NCI-H1092 treated with DMSO at 0.1 percent for 48 hours (cell line): ENCODE data around the gene ARSA.
"Not testable (repeated sequence)": the region's sequence is repeated elsewhere in the genome, so short reads cannot be mapped to it uniquely, and the experiment has no call there.

Experiments used
- DNase-seq: peaks from one replicate; lab custom pipeline; 2025; lab: John Stamatoyannopoulos, UW

Gene ARSA

DNA sequence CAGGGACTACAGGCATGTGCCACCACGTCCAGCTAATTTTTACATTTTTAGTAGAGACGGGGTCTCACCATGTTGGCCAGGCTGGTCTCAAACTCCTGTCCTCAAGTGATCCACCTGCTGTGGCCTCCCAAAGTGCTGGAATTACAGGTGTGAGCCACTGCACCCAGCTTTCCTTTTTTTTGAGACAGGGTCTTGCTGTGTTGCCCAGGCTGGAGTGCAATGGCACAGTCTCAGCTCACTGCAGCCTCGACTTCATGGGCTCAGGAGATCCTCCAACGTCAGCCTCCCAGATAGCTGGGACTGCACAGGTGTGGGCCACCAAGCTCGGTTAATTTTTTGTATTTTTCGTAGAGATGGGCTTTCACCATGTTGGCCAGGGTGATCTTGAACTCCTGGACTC is 26.7 kb upstream of the ARSA start:
- not testable (repeated sequence) for DNase-seq

DNA sequence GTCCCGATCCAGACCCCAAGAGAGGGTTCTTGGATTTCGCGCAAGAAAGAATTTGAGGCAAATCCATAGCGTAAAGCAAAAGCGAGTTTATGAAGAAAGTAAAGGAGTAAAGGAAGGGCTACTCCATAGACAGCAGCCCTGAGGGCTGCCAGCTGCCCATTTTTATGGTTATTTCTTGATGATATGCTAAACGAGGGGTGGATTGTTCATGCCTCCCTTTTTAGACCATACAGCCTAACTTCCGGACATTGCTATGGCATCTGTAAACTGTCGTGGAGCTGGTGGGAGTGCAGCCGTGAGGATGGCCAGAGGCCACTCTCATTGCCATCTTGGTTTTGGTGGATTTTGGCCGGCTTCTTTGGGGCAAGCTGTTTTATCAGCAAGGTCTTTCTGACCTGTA is 25.3 kb upstream of the ARSA start:
- no peak for DNase-seq

DNA sequence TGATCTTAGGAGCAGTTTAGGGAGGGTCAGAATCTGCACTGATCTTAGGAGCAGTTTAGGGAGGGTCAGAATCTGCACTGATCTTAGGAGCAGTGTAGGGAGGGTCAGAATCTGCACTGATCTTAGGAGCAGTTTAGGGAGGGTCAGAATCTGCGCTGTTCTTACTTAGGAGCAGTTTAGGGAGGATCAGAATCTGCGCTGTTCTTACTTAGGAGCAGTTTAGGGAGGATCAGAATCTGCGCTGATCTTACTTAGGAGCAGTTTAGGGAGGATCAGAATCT is 15.8 kb upstream of the ARSA start:
- not testable (repeated sequence) for DNase-seq

DNA sequence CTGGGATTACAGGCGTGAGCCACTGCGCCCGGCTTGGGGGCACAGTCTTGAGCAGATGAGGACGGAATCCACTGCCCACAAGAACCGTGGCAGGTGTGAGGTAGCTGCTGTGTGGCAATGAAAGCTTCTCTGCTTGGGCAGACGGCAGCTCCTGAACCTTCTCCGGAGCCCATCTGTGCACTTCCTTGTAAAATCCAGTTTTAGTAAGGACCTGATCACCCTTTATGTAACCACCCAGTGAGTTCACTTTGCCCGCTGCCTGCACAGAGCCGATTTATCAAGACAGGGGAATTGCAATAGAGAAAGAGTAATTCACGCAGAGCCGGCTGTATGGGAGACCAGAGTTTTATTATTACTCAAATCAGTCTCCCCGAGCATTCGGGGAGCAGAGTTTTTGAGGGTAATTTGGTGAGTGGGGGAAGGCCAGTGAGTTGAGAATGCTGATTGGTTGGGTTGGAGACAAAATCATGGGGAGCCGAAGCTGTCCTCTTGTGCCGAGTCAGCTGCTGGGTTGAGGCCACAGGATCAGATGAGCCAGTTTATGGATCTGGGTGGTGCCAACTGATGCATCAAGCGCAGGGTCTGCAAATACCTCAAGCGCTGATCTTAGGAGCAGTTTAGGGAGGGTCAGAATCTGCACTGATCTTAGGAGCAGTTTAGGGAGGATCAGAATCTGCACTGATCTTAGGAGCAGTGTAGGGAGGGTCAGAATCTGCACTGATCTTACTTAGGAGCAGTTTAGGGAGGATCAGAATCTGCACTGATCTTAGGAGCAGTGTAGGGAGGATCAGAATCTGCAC is 15.3 kb upstream of the ARSA start:
- DNase-seq, result not testable (repeated sequence)

DNA sequence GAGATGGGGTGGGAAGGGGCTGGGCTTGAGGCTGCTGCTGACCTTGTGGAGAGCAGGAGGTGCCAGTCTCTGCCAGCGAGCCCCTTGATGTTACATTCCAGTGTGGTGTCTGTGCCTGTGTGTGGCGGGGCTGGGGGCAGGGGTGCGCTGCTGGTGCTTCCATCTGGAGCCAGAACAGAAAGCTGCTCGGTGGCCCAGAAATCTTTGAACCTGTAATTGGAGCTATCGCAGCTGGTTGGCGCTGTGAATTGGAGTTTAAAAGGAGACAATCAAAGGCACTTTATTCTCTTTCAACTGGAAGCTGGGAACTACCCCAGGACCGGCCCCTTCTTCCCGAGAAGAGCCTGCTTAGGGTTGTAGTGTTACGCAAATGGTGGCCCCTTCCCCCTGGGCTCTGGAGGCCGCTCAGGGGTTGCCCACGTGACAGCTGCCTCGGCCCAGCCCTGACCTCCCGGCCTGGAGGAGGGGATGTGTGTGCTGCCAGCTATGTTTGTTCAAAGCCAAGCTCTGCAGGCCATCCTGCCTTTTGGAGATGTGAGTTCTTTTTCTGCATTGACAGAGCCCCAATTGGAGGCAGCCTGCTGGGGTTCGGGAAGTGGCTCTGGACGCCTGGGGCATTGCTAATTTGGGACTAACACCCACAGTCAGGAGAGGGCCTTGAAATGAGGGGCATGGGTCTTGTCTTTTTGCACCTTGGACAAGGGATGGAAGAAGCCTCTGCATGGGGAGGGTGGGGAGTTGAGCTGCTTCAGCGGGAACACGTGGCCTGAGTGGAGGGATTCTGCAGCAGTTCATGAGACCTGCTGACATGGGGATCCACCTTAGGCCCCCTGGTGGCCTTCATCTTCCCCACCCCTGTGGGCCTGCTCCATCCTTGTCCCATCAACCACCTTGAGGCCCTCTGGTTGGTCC is 14.0 kb upstream of the ARSA start:
- DNase-seq, result no peak

DNA sequence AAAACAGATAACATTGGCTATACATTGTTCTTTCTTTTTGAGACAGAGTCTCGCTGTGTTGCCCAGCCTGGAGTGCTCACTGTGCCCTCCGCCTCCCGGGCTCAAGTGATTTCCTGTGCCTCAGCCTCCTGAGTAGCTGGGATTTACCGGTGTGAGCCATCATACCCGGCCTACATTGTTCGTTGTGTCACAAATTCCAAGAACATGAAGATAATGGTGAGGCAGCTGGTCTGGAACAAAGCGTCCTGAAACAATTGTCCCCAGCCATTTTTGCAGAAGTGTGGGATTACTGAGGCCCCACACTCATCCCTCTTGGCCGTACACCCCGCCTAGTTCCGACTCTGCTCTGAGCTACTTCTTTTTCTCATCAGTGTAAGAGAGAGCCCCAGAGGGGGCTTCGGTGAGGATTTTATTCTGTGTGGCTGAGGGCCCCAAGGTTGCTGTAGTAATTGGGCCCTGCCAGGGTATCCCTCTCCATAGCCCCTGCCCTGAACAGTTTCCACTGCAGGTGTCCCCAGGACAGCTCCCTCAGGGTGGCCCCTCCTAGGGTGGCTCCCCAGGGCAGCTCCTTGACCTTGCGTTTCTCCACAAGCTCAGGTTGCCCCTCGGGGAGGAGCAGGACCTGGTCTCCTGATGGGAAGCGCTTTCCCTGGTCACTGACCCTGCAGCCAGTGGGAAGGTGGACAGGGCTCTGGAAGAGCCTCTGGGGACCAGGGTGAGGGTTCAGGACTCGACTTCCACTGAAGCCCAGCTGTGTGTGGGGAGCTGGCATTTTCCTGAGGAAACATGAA is 13.1 kb upstream of the ARSA start:
- DNase-seq, result no peak

DNA sequence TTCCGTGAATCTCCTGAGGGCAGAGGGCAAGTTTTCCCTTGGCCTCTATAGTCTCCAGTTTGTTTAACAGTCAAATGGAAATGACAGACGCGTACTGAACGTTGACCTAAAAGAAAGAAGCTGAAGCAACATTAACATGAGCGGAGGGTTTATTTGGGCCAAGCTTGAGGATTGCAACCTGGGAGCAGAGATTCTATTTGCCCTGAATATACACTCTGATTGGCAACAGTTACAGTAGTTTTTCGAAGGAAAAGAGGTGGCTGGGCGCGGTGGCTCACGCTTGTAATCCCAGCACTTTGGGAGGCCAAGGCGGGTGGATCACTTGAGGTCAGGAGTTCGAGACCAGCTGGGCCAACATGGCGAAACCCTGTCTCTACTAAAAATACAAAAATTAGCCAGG is 12.3 kb upstream of the ARSA start:
- DNase-seq, result not testable (repeated sequence)

DNA sequence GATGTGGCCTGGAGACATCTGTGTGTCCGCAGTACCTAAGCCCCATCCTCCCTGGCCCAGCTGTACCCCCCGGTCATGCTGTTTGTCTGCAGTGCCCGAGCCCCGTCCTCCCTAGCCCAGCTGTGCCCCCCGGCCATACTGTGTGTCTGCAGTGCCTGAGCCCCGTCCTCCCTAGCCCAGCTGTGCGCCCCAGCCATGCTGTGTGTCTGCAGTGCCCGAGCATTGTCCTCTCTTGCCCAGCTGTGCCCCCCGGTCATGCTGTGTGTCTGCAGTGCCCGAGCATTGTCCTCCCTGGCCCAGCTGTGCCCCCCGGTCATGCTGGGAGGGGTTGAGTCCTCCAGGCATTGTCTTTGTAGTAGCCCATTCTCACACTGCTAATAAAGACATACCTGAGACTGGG is 7.6 kb upstream of the ARSA start:
- no peak for DNase-seq

DNA sequence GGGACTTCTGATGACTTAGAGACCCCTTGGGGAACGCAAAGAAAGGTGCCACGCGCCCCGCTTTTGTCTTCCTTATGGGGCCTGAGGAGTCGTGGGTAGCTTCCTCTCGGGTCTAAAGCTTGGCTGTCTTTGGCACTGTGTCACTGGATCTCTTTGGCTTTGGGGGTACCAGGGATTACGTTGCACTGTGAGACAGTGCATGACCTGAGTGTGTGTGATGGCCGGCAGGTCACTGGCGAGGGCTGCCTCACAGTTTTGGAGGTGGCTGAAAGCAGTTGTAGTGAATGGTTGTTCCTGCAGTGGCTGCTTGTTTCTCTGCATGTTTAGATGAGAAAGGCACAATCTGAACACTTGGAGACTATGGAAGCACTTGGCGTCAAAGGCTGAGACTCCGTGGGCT is 5.8 kb upstream of the ARSA start:
- no peak for DNase-seq

DNA sequence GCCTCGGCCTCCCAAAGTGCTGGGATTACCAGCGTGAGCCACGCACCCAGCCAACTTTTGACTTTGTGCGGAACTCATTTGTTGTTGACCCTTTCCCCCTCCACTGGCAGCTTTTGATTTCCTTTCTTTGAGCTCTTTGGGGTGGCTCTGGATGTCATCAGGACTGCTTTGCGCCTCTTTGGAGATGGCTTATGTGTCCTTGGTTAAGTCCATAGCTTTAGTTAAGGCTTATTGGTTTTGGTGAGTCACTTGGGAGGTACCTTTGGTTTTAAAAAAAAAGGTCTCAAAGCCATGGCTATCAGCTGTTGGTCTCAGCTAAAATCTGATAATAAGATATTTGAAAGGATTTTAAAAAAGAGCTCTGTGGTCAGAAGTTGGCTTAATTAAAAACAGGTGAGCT is 5.1 kb upstream of the ARSA start:
- DNase-seq, result no peak

DNA sequence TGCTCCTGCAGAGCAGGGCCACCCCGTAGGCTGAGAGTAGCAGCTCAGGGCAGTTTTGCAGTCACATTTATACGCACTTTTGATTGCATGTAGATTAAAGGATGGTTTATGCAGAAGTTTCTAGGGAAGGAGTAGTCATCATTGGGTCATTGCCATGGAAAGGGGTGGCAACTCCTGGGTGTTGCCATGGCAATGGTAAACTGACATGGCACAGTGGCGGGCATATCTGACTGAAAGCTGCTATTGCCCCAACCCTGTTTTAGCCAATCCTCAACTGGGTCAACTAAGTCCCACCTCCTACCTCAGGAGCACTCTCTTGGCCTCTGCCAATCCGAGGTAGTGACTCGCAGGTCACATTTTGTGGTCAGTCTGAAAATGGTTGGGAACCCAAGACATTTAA is 2.4 kb upstream of the ARSA start:
- DNase-seq, result no peak

DNA sequence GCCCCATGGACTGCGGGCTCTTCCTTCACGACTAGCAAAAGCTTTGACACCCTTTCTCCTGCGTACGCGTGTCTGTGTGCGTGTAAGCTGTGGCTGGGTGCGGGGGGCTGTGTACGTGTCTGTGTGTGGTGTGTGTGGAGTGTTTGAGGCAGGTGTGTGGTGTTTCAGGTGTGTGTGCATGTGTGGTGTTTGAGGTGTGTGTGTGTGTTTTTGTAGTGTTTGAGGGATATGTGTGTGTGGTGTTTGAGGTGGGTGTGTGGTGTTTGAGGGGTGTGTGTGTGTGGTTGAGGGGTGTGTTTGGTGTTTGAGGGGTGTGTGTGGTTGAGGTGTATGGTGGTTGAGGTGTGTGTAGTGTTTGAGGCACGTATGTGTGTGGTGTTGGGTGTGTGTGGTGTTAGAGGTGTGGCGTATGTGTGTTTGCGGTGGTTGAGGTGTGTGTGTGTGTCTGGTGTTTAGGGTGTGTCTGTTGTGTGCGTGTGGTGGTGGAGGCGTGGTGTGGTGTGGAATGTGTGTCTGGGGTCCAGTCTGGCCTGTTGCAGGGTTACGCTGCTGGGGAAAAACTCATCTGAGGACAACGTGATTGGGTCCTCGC is 687 bp upstream of the ARSA start:
- DNase-seq, result no peak

DNA sequence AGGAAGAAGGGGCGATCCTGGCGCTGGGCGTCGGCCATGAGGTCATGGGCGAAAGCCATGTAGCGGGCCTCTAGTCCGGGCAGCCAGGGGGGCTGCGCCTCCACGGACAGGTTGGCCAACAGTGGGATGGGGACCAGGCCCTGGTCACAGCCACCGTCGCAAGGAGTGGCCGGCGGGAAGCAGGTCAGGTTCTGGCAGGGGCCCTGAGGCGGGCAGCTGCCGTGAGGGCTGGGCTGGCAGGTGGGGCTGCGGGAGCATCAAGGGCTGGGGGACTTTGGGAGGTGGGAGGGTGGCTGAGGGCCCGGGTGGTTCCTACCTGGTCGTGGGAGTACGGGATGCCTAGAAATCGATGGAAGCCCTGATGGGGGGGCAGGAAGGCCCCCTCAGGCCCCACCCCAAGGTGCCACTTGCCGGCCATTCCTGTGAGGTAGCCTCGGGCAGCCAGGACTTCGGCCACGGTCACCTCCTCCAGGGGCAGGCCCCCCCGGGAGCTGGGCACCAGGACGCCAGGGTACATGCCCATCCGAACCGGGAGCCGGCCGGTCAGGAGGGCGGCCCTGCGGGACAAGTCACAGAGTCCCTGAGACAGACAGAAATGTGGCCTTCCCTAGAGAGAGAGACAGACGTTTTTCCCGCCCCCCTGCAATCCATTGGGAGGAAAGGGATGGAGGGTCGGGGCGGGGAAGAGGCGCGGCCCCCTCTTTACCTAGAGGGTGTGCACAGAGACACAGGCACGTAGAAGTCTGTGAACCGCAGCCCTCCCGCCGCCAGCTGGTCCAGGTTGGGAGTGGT is 906 bp downstream of the ARSA start:
- no peak for DNase-seq

DNA sequence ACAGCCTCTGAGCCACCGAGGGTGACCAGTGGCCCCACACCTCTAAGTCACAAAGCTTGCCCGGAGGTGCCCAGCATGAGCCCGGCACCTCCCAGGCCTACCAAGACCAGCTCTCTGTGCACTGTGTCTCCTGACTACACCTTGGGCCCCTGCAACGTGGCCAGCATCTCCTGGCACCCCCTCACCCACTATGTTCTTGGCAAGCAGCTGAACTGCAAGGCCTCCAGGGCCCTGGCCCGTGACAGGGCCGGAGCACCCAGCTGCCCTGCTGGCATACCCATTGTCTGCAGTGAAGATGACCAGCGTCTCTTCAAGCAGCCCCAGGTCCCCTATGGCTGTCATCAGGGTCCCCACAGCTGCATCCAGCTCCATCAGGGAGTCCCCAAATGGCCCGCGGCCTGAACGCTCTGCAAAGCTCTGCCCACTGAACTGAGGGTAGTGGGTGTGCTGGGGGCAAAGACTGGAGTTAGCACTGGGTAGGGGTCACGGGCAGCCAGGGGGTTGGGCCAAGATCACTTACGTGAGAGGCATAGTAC is 1.6 kb downstream of the ARSA start:
- DNase-seq, result no peak

DNA sequence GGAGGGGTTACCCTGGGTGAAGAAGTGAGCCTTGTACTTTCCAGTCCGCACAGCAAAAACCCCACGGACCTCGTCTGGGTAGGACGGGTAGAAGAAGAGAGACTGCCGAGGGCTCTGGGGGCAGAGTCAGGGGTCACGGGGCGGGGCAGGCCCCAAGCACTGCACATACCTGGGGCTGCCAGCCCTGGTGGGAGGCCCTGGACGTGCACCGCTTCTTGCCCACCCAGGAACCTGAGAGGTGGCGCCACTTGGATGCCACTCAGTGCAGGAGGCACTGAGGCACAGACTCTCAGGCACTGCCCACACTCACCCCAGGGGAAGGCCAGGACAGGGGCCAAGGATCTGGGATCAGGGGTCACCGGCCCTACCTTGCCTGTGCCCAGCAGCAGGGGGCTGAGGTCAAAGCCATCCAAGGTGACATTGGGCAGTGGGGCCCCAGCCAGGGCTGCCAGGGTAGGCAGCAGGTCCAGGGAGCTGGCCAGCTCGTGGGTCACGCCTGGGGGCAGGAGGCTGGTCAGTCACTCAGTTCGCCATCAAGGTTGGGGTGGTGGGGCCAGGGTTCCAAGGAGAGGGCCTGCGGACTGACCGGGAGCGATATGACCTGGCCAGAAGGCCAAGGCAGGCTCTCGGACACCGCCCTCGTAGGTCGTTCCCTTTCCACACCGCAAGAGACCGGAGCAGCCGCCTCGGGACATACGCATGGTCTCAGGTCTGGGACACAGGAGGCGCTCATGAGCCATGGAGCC is 2.2 kb downstream of the ARSA start:
- no peak for DNase-seq

DNA sequence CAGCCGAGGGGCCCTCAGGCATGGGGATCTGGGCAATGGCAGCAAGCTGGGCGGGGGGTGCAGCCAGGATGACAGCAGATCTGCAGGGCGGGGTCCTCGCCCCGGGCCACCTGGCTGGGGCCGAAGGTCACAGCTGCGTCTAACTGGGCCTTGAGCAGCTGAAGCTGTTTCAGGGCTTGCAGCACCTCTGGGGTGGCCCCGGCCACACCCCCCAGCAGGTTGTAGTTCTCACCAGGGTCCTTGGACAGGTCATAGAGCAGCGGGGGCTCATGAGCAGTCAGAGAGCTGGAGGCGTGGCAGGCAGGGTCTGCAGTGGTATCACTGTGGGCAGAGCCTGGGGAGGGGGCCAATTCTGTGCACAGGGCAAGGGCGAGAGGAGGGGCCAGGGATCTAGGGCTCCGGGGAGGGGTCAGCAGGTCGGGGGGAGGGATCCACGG is 2.8 kb downstream of the ARSA start:
- no peak for DNase-seq

DNA sequence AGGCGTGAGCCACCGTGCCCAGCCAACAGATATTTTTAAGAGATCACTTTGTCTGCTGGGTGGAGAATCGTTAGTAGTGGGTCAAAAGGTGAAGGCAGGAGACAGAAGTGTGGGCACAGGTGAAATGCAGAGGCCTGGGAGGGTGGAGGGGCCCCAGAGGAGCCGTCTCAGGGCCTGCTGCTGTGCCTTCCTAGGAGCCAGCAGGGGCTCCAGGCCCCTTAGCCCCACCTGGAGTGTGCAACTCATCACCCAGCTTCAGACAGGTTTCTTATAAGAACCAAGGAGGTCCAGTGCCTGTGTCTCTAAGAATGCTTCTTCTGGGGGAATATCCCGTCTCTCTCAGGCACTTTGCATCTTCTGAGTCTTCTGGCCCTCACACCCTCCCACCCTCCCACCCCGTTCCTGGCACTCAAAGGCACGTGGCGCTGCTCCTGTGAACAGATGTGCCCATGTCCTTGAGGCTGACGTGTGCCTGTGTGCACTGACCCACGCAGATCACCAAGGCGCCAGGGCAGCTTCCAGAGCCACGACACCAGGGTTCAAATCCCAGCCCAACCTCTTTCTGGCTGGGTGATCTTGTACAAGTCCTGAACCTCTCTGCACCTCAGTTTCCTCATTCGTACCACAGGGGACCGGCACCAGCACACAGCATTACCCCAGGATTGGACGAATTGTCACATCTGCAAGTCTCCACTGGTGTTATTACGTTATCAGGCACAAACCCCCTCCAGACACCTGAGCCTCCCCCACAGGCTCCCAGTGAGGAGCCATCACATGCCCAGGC is 3.4 kb downstream of the ARSA start:
- DNase-seq, result no peak

DNA sequence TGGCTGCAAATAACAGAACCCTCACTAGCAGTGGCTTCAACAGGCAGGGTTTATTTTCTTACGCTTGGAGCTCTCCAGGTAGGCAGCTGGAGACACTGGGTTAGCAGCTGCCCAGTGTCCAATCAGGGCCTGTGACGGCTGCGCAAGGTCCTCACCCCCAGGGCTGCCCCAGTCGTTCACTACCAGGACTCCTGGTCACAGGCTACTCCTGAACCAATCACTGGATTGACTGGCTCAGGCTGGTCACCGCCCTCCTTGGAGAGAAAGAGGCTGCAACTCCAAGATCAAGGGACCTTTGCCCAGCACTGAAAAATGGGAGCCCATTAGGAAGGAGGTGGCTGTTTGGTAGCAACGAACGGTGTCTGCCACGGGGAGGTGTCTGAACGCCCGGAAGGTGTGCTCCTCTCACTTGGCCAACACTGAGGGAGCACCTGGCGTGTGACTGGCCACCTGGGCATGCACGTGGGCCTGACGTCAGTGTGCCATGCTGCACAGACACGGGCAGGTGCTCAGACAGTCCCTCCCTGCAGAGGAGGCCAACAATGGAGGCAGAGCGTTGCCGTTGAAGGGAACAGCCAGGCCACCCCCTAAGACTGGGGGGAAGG is 5.1 kb downstream of the ARSA start:
- DNase-seq, result no peak
